HG03460 (cell line): ENCODE data around the gene CNTN1.

Experiments
- ATAC-seq: cut with Tn5 transposase; IDR thresholded peaks from one replicate; pipeline ENCODE4 v1.9.1; 2021; ENCODE audit not compliant: unreplicated experiment

CNTN1 gene

DNA sequence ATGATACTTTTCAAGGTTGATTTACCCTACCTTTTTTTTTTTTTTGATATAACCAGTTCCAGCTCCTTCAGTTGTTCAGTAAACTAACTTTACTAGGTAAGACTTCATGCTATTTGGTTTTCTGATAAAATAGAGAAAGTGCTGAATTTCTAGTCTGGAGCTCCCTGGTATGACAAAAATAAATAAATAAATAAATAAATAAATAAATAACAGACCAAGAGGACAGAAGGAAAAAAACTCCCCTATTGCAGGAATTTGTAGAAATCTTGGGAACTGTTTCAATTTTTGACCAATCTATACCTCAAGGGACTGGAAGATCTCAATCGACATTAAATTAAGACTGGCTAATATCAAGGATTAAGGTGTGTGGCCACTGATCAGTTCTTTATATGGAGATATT, 265.2 kb downstream of the CNTN1 start:
- no peak for ATAC-seq

DNA sequence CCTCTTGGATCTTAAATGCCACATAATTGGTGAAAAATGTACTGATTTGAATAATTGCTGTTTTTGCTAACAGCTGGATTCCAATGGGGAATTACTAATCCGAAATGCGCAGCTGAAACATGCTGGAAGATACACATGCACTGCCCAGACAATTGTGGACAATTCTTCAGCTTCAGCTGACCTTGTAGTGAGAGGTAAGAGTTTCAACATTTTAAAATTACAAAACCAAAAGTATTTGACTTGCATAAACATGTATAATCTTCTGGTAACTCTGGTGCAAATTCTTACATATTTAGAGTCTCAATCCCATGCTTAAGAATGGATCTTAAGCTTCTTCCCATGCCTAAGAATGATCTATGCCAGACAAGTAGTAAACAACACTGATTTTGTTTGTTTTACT, 266.8 kb downstream of the CNTN1 start:
- no peak for ATAC-seq

DNA sequence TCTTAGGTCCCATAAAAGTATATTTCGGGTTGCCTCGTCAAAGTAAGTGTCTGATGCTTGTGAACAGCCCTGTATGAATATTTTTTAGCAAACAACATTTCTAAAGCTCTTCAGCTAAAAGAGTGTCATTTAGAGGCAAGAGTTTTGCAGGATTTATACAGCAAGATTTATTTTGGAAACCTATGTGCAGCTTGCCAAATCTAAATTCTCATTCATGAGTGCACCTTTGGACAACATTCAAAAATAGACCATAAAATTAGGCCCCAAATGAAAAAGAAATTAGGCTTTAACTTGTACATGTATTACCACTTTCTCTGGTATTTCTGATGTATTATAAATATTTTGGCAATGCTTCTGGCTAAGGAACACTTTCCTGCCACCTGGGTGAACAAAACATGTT, 271.5 kb downstream of the CNTN1 start:
- no peak for ATAC-seq

GRCh38 chr12:40969796-40970195, 277.6 kb downstream of the CNTN1 start:
- no peak for ATAC-seq

DNA sequence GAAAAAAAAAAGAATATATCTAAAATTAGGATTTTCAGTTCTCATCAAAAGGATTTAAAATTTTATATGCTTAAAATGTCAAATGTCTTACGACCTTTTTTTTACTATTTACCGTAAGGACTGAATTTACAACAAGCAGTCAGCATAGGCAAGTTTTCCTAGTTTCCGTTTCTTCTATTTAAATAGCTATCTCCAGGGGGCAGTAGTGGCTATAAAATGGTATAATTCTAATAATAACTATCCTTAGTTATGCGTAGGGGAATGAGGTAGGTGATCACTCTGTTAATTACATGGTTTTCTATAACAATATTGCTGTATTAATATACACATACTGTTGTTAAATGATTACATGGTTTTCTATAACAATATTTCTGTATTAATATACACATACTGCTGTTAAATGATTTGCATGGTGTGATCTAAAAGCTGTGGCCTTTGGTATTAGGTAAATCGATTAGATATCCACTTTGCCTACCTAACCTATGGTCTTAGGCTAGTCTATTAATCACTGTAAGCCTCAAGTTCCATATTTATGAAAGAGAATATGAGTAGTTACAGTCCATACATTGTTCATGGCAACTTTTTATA, 278.2 kb downstream of the CNTN1 start:
- ATAC-seq = no peak

GRCh38 chr12:40971911-40972310, 279.7 kb downstream of the CNTN1 start:
- no peak for ATAC-seq

DNA sequence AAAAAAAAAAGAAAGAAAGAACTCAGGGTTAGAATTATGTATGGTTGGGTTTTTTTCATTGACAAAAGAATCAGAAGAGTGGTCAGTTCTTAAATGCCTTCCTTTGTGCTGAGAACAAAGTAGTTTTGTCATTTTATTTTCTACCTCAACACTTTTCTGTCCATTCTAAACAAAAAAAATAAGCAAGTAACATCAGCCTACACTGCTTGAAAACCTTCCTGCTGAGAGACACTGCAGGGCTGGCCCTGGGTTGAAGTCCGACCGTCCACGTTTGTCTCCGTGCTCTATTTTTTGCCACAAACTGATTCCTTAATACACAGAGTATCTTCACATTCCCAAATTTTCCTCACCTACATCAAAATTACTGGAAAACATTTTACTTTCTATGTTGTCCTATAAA, 284.3 kb downstream of the CNTN1 start:
- no peak for ATAC-seq

DNA sequence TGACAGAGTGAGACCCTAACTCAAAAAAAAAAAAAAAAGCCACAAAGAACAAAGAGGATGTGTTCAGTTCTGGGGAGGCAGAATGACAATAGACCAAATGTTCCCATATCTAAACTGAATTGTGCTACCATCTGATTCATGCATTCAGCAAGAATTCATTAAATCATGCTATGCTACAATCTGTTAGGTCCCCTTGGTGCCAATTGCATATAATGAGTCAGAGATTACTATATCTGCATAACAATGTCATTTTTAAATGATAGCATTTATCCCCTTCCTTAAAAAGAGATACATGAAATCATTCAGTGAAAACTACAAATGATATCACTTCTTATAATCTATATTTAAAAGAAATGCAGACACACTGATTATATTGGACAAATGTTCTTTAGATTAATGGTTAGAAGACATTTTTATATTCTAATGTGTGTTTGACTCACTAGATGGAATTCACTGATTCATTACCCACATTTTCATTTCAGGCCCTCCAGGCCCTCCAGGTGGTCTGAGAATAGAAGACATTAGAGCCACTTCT, 288.3 kb downstream of the CNTN1 start:
- ATAC-seq = no peak

- ATAC-seq = no peak
Measured at GRCh38 chr12:40986001-40986400, 293.8 kb downstream of the CNTN1 start.

GRCh38 chr12:40988355-40988754, 296.1 kb downstream of the CNTN1 start:
- ATAC-seq = no peak

- ATAC-seq = no peak
Measured at GRCh38 chr12:40988824-40989223, 296.6 kb downstream of the CNTN1 start.

- ATAC-seq = no peak
Measured at GRCh38 chr12:40989785-40990184, 297.5 kb downstream of the CNTN1 start.

DNA sequence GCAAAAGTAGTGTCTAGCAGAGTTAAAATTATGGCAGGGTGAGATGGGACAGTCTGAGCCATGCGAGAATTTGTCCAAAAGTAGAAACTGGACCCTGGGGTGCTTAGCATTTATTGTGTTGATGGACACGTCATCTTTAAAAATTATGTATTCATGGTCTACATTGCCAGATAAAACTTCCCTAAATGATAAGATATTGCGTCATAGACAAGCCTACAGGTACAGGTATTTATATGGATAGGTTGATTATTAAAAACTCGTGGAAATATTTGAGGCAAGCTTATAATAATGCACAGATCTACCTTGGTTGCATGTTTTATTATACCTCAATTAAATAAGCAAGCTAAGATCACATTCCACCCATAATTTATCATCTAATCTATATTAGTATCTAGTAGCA, 299.9 kb downstream of the CNTN1 start:
- no peak for ATAC-seq

DNA sequence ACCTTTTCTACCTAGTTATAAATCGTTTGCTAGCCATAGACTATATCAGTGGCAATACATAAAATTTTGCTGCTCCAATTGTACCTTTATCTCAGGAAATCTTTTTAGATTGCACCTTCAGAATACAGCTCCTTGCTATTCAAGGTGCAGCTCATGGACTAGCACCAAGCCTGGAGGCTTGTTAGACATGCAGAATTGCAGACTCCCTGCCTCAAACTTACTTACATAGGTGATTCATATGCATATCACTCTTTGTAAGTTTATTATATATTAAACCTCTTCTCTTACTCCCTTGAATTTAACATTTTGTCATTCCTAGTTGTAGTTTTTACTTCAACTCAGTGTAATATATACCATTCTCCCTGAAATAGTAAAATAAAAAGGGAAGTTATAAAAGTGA, 300.4 kb downstream of the CNTN1 start:
- ATAC-seq = no peak

GRCh38 chr12:40993158-40993557, 300.9 kb downstream of the CNTN1 start:
- ATAC-seq = no peak

DNA sequence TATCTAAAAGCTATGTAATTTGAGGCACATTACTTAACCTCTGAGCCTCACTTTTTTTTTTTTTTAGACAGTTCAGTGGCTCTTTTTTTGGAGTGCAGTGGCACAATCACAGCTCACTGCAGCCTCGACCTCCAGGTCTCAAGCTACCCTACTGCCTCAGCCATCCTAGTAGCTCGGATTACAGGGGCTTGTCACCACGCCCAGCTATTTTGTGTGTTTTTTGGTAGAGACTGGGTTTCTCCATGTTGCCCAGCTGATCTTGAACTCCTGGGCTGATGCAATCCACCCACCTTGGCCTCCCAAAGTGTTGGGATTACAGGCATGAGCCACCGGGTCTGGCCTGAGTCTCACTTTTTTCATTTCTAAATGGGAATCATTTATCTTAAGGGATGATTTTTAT, 303.9 kb downstream of the CNTN1 start:
- ATAC-seq = no peak

DNA sequence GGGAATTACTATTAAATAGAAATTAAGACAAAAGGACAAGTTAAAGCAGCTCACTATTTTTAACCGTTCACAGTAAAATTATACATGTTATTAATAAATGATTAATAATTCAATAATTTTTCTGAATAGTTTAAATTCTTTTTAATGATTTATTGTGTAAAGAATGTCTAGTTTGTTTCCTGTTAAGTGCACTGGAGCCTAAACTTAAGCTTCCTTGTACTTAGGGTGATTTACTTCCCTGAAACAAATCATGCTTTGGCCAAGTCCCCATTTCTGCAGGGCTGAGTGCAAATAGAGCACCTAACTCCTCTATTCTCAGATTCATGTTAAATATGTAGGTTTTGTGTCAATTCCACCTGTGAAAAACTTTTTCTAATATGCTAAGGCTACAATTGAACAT, 307.0 kb downstream of the CNTN1 start:
- ATAC-seq = no peak

DNA sequence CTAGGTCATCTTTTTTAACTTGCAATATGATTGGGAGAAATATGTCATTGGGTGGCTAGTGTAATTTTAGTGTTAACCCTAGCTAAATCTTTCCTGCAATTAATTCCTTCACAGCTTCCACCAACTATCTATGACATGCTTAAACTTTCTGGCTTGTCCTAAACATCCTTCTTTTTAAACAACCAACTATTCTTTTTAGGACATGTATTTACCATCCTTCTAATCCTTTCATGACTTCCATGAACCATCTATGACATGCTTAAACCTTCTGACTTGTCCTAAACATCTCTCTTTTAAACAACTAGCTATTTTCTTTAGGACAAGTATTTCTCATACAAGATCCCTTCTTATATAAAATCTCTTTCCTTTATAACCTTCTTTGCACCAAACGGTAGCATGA, 316.2 kb downstream of the CNTN1 start:
- no peak for ATAC-seq

GRCh38 chr12:41011939-41012338, 319.7 kb downstream of the CNTN1 start:
- no peak for ATAC-seq

- ATAC-seq = no peak
Measured at GRCh38 chr12:41013881-41014642, 321.8 kb downstream of the CNTN1 start.

DNA sequence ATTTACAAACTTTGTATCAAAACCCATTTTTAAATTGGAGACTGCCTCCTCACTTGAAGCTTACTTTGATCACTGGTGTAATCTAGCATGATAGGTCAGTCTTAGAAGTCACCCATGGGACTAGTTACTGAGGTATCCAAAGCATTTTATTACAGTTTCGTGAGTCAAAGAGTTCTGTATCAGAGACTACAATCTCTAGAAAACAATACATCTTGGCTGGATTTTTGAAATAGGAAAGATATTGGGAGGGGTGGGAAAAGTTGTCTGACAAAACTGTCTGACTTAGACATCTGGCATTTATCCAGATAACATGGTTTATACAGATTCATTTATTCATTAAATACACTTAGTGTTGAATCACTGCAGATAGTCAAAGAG, 322.4 kb downstream of the CNTN1 start:
- no peak for ATAC-seq

DNA sequence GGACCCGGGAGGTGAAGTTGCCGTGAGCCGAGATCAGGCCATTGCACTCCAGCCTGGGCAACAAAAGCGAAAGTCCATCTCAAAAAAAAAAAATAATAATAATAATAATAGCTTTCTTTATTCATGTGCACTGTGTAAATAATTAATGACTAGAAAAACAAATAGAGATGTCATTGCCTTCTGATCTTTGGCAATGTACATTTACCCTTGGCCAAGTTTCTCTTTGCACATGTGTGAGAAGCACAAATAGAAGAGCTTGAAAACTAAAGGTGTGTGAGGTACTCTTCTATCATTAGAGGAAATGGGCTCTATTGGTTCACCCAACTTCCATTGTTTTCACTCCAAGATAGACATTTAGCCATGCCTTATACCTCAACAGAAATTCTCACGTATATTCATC, 325.8 kb downstream of the CNTN1 start:
- ATAC-seq = no peak

- no peak for ATAC-seq
Measured at GRCh38 chr12:41019461-41019860, 327.2 kb downstream of the CNTN1 start.
